ENCODE results near the gene CDCP1.

- TF ChIP-seq POLR2A (IDR thresholded peaks at IDR 0.05; ENCODE audit: low read depth, low read length) (no peak), POLR2AphosphoS5 (IDR thresholded peaks at IDR 0.05; ENCODE audit: low read depth, low read length) (no peak), TAF1 (IDR thresholded peaks at IDR 0.05; ENCODE audit: borderline replicate concordance, low read depth, low read length) (no peak)
Measured at GRCh38 chr3:45059132-45059531, 87.0 kb downstream of the CDCP1 start.
